Measurements from ENCODE around the gene TAS2R60.
A peak's percentile ranks its signal among the peaks of the same experiment; 100 is the strongest.
"Not testable (repeated sequence)": the region's sequence is repeated elsewhere in the genome, so short reads cannot be mapped to it uniquely, and the experiment has no call there.

The TAS2R60 gene, protein sequence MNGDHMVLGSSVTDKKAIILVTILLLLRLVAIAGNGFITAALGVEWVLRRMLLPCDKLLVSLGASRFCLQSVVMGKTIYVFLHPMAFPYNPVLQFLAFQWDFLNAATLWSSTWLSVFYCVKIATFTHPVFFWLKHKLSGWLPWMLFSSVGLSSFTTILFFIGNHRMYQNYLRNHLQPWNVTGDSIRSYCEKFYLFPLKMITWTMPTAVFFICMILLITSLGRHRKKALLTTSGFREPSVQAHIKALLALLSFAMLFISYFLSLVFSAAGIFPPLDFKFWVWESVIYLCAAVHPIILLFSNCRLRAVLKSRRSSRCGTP

DNA sequence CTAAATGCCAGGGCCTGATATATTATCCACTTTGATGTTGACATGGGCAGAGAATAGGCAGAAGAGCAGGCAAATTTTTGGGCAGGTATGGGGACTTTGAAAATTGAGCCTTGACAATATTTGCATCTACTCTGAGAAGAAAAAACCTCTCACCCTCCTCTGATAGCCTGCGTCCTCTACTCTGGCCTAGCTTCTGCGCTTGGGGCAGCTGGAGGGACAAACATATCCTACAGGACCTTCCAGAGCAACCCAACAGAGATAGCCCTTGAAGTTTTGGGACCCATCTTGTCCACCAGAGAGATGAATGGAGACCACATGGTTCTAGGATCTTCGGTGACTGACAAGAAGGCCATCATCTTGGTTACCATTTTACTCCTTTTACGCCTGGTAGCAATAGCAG is at the start of gene TAS2R60:
Gene TAS2R60, plus strand, starts transcription at position 301 of the 400 bp plus-strand sequence. Its CDS starts 0 bp downstream, at position 301.
- no peak for DNase-seq

DNA sequence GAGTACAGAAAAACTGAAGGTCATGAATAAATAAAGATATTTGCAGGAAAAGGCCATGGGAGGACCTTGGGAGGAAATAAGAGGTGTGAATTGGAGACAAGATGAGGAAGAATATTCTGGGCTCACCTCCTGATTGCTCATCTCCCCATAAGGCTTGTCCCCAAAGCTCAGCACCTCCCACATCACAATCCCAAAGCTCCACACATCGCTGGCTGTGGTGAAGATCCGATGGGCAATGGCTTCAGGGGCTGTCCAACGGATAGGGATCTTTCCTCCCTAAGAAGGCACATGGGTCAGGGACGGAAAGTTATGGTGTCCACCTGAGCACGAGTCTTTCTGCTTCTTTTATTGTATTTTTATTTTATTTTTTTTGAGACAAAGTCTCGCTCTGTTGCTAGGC is 49.2 kb upstream of the TAS2R60 start:
- no peak for DNase-seq

DNA sequence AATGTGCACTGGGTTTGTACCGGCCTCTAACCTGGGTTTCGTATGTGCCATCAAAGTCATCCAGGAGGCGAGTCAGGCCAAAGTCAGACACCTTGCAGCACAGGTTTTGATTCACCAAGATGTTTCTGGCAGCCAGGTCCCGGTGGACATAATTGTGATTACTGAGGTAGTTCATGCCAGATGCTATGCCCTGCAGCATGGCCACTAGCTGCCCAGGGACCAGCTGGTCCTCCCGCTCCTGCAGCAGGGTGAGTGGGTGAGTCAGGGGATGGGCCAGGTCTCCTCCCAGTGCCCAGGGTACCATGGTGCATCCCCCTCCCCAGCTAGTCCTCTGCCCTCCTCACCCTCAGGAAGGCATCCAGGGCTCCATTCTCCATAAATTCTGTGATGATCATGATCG is 48.5 kb upstream of the TAS2R60 start:
- DNase-seq: no peak

DNA sequence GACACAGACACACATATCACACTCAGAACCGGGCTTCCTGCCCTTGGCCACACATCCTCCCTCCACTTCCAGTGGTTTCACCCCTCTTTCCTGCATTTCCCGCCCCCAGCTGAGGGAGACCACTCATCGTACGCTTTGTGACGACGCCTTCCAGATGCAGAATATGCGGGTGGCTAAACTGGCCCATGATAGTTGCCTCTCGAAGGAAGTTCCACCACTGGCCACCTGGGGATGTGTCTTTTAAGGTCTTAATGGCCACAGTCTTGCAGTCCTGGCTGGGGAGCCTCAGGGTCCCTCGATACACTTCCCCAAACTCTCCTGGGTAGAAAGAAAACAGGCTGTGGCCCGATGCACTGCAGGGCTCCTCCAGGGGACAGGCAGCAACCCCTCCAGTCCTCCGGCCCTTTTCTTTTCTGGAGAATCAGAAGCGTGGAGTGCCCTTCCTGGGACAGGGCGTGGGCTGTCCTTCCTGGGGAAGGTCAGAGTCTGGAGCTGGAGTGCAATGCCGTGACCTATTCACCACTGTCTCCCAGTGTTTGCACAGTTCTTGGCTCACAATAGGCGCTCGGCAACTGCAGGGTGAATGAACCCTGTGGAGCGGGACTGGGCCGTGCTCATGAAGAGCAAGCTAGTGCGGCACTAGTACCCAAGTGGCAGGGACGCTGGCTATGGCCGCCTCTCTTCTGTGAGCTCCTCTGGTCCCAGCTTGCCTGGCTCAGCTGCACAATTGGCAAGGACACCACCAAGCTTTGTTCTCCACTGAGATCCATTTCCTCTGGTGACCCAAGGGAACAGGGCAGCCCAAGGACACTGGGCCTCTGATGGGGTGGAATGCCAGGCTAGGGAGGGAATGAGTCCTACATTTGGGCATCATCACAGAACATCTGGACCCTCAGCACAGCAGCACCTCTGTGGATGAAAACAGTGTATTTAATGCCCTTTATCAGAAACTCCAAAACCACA is 47.8 kb upstream of the TAS2R60 start:
- peak; percentile 61 for DNase-seq

DNA sequence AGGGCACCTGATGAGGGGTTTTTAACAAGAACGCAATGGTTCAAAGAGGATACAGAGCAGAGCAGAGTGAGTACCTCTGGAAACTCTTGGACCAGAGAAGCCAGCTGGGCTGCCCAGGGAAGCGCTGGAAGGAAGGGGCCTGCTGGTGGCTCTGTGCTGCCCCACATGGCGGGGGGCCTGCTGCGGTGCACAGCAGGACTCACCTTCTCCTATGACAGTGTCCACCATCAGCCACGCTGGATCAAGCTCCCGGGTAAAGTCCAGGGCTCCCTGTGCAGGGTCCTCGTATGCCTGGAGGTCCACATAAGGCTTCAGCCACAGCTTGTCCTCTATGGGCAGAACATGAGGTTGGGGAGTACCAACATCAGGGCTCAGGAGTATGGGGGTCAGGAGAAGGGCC is 47.1 kb upstream of the TAS2R60 start:
- DNase-seq: peak; percentile 28

DNA sequence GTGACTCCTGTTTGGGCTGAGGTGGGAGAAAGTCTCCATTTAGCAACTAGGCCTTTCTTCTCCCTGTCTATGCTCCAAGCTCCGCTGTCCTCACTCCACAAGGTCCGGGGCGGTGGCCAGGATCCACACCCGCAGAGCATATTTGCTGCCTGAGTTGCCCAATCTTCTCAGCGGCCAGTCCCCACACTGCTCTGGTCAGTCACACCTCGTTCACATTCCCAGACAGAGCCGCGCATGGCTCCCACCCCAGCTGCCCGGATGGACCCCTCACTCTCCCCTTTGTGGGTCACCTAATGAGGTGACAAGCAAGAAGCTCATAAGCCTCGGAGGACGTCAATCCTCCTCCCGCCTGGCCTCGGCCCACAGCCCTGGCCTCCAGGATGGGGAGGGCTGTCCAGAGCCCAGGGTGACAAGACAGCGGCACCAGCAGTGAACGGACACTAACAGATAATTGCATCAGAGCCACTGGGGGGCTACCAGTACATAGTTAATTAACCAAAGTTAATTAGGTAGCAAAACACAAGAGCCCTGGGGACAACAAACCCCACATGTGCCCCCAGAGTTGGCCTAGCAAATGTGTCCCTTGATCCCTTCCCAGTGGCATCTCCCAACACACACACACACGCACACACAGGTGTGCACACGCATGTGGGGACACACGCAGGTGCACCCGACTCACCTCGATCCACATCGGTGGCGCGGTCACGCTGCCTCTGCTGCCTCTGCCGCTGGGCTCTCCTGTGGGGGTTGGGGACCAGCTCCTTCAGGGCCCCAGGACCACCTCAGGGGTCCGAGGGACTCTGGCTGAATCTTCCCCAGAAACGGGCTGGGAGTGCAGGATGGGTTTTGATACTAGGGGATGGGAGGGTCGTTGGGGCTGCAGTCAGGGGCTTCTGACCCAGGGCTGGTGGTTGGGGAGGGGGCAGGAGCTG is 46.4 kb upstream of the TAS2R60 start:
- peak; percentile 56 for DNase-seq

DNA sequence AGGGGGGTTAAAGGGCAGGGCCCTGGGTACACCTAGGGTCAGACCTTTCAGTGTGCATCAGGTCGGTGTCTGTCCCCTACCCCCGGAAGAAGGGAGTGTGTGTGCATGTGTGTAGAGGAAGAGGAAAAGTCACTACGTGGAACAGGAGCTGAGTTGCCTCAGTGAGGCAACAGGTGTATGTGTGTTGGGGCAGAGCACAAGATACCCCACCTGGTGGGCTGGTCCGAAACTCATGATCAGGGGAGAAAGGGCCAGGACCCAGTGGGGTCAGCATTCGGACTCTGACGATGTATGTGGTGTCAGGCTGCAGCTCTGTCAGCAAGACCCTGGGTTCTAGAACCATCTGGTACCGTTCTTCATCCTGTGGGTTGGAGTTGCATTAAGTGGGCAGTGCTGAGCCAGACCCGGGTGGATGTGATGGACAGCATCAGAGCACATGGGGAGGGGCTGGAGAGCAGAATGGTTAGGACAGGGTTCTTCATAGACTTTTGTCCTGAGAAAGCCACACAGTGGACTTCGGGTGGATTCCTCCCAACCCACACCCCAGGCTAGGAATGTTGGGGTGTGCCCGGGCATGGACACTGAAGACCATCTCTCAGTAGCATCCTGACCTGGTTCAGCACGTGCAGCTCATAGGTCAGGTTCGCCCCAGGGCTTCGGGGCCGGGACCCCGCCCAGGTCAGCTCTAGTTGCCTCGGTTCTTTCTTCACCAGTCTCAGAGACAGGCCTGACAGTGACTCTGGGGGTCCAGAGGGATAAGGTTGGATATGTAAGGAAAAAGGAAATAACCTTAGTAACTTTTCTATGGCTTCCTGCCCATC is 45.3 kb upstream of the TAS2R60 start:
- DNase-seq: peak; percentile 56

DNA sequence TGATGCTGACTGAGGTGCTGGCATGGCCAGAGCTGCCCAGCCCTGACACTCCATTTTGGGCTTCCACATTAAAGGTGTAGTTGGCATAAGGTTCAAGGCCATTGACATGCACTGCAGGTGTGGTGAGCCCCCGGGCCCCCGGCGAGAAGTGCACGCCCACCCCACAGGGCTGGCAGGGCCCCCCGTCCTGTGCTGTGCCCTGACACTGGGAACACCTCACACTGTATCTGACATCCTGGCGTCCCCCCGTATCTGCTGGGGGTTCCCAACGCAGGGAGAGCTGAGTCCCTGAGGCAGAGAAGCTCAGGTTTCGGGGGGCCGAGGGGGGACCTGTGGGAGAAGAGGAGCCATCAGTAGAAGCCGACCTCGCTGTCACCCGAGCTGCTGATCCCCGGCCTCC is 44.6 kb upstream of the TAS2R60 start:
- no peak for DNase-seq

DNA sequence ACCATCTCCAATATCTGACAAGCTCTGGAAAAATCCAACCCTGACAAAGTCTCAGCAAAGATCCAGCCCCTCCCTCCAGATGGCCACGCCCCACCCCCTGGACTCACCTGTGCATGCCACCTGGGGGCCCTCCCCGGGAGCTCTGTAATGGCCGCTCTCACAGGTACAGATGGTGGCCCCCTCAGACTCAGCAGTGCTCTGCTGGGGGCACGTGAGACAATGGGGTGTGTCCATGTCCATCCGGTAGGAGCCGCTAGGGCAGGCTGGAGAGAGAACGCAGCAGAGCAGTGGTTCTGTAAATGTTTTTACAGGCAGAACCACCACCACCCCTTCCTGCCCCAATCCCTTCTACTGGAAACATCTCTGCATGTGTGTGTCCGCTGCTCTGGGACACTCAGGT is 44.1 kb upstream of the TAS2R60 start:
- no peak for DNase-seq

DNA sequence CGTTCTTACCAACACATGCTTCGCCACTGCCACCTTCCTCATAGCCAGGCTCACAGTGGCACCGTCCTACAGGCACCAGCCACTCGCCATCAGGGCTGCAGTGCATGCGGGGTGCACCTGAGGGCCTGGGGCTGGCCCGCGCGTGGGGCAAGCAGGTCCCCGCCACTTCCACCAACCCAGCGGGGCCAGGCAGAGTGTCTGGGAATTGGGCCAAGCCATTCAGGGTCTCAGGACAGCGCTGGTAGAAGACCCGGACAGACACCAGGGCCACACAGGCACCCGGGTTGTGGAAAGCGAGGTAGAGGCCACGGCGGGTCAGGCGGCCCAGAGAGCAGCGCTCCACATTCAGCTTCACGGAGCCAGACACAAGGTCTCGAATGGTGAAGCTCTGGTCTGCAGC is 43.6 kb upstream of the TAS2R60 start:
- DNase-seq: no peak

DNA sequence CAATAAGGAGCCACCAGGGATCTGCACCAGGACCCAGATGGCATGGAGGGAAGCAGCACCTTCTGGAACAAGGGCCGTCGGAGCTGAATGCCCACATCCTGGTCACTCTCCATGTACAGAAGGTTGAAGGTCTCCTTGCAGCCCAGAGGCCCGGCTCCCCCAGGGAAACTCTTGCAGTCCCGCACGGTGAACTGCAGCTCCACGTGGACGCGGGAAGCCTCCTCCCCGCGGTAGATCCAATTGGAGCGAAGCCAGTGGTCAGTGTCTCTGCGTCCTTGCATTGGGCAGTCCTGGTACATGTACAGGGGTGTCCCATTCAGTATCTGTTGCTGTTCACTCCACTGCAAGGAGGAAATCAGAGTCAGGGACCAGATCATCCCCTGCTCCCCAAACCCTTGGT is 42.0 kb upstream of the TAS2R60 start:
- DNase-seq: no peak

DNA sequence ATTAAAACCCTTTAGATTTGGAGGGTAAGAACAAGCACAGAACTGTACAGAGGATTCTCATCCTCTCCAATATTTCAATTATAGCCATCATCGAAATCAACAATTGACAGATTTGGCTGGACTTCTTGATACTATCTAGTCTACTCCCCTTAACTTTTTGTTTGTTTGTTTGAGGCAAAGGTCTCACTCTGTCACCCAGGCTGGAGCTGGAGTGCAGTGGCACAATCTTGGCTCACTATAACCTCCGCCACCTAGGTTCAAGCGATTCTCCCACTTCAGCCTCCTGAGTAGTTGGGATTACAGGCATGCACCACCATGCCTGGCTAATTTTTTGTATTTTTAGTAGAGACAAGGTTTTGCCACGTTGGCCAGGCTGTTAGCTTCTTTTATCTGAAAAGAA is 41.0 kb upstream of the TAS2R60 start:
- DNase-seq: not testable (repeated sequence)

DNA sequence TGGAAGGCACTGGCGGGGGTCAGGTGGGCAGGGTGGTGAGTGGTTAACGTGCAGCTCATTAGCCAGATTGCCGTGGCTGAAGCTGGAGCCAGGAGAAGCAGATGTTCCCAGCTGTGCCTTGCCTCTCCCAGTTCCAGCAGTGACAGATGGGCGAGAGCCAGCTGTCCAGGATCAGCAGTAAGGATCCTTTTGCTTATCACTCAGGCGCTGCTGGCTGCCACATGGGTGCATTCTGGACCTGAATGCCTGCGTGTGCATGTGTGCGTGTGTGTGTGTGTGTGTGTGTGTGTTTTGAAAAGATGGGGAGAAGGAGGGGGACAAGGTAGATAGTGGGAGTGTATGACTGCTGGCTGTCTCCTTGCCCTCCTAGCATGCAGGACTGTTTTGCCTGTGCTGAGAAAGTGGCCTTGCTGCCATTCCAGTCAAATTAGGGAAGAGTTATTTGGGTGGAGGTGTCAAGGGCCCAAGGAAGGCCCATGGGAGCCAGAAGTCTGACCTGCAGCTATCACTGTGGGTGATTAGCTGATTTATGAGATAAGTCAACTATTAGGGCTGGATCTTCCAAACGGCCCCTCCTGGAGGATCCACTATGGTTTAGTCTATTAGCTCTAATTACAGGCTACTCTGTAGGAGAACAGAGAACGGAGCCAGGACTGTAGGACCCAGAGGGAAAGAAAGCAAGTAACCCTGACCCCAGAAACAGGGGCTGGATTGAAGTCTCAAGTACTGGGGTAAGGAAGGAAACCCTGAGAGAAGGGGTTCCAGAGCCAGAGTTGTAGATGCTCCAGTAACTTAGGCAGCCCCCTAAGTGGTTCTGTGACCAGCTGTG is 37.9 kb upstream of the TAS2R60 start:
- no peak for DNase-seq

DNA sequence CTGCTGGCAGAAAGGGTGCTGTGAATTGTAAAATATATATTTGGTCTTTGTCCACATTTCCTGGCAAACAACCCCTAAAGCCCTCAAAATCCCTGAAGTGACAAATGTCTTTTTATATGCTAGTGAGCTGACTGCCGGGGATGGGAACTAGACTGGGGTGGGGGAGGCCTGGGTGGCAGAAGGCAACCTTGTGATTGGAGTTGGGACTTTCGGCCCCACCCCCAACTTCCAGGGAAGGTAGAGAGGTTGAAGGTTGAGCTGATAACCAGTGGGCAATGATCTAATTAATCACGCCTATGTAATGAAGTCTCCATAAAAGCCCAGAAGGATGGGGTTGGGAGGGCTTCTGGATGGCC is 37.3 kb upstream of the TAS2R60 start:
- DNase-seq: no peak

DNA sequence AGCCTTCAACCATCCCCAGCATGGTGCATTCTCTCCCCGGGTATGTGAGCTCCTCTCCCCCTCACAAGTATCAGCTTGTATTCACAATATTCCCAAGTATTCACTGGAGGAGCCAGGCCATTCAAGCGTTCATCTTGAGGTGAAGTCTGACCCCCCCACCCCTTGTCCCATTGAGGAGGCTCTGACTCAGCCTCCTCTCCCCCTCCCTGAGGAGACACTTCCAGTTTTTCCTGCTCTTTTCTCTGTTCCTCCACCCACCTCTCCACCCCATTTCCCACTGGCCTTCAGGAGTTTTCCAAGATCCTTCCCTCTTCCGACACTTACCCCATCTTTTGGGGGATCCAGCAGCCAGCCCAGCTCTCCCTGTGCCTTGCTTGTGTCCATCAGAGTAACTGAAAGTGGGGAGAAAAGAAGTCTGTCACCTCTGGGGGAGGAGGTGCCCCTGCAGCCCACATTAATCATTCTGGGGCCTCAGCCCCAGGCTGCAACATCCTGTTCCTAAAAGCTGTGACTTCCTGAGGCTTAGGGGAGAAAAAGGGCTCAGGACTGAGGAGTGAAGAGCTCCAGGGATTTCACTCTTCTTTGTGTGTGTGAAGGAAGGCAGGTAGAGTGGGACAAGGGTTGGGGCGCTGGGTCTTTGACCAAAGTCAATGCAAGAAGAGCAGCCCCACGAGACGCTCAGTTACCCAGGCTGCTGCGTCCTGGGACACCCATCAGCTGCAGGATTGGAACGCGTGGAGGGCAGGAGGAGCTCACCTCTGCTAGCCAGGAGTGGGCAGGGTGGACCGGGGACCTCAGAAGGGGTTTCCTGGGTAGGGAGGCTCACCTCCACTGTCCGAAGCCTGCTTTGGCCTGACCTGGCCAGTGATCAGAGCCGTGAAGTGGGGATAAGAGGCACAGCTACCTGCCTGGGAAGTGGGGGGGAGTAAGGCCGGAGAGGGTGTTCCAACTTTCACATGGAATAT is 35.7 kb upstream of the TAS2R60 start:
- DNase-seq: no peak

DNA sequence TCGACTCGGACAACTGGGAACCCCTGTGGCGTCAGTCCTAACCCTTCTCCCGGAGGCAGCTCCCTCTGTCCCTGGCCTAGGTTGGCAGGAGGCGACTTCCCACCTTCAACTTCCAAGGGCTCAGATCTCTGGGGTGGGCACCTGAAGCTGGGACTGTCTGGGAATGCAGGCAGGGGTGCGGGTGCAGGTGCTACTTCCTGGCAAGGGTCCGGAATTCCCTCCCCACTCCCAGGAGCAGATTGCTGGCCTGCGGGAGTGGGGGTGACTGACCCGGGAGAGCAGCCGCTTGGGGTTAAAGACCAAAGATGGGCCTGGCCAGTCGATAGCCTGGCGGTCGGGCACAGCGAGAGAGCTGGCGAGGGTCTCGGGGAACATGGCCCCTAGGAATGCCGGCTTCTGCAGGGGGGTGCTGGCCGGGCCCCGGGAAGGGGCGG is 35.0 kb upstream of the TAS2R60 start:
- no peak for DNase-seq

DNA sequence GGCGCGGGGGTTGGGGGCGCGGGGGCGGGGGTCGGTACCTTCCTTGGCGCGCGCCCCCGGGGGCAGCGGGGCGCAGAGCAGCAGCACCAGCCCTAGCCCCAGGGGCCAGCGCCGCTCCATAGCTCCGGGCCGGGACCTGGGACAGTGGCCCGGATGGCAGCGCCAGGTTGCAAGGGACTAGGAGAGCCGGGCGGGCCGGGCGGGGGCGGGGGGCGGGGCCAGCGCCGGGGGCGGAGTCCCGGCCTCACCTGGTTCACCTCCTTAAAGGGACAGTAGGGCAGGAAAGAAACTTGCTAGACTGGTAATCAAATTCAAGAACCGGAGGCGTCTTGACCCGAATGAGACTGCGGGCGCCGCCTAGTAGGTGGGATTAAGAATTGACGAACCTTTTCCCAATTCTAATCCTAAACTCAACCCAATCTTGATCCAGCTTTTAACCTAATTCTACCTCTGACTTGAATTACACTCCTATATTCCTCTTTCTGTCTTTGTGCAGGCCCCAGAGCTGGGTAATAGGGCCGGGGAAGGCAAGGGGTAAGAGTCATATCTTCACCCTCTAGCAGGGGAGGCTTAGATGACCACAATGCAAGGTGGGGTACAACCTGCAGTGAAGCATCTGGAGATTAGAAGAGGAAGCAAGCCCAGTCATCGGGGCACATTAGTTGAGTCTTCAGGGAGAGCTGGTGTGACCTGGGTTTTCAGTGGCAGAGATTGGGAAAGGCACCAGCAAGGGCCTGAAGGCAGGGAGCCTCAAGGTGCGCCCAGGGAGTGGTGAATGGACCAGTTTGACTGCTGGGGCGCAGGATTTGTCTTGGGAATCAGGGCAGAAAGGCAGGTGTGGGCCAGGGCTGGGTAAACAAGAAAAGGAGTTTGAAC is 34.3 kb upstream of the TAS2R60 start, which contains the start of gene EPHA1:
Gene EPHA1, minus strand, starts transcription at position 171 of the 876 bp plus-strand sequence. Its CDS starts 51 bp downstream, at position 120.
- DNase-seq: peak; percentile 80

DNA sequence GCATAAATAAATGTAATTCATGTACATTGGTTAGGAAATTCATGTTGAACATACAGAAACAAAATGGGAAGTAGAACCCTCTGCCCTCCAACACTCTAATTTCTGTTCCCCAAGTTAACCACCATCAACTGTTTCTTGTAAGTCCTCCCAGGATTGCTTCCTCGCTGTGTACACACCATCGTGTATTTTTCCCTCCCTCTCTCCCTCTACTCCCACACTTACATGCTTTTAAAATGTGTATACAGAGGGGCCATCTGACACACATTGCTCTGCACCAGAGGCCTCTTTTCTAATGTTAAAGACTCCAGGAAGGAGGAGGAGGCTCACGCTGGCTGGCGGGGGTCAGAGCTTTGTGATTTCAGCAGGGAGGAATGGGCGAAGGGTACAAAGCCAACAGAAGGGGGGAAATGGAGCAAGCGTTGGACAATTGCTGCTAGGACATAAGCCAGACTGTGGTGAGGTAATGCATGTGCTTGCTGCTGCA is 32.7 kb upstream of the TAS2R60 start:
- no peak for DNase-seq
